H9 (cell line): ENCODE measurements around the gene SYT7. TPM values are rescaled to one million over a fixed set of nuclear protein-coding genes. Genes with fewer than 3 reads are reported as not detected.

Source experiments
- DNase-seq: peaks from one replicate; pipeline ENCODE4 v3.0.0-alpha.2; 2017
- H2AFZ ChIP-seq: one replicate; pipeline ENCODE4 v1.6.1; 2013; ENCODE audit warnings: mild to moderate bottlenecking, low read length, control low read depth, moderate library complexity
- H2AK5ac ChIP-seq: 2 replicates; pipeline ENCODE4 v1.6.1; 2013; ENCODE audit warnings: low read length, control low read depth, mixed read lengths; ENCODE audit not compliant: insufficient read length
- H2BK120ac ChIP-seq: one replicate; pipeline ENCODE4 v1.6.1; 2013; ENCODE audit warnings: low read depth, mild to moderate bottlenecking, low read length, control low read depth, inconsistent platforms; ENCODE audit not compliant: poor library complexity, severe bottlenecking
- H2BK12ac ChIP-seq: 2 replicates; pipeline ENCODE4 v1.6.1; 2013; ENCODE audit warnings: low read length, control low read depth, mixed read lengths, low read depth; ENCODE audit not compliant: insufficient read length
- H2BK15ac ChIP-seq: 2 replicates; pipeline ENCODE4 v1.6.1; 2013; ENCODE audit warnings: low read depth, low read length, control low read depth
- H2BK20ac ChIP-seq: one replicate; pipeline ENCODE4 v1.6.1; 2013; ENCODE audit warnings: low read depth, mild to moderate bottlenecking, low read length, control low read depth, inconsistent platforms; ENCODE audit not compliant: poor library complexity, severe bottlenecking
- H2BK5ac ChIP-seq: 2 replicates; pipeline ENCODE4 v1.6.1; 2013; ENCODE audit warnings: low read length, control low read depth, mixed read lengths; ENCODE audit not compliant: insufficient read length
- H3K14ac ChIP-seq: 2 replicates; pipeline ENCODE4 v1.6.1; 2013; ENCODE audit warnings: low read length, control low read depth; ENCODE audit not compliant: insufficient read depth
- H3K18ac ChIP-seq: 2 replicates; pipeline ENCODE4 v1.6.1; 2013; ENCODE audit warnings: low read depth, mild to moderate bottlenecking, mixed read lengths, low read length, control low read depth; ENCODE audit not compliant: insufficient read length
- H3K23ac ChIP-seq: 2 replicates; pipeline ENCODE4 v1.6.1; 2013; ENCODE audit warnings: low read length, control low read depth, mixed read lengths, low read depth; ENCODE audit not compliant: insufficient read length
- H3K23me2 ChIP-seq: 2 replicates; pipeline ENCODE4 v1.6.1; 2013; ENCODE audit warnings: low read depth, mild to moderate bottlenecking, mixed read lengths, low read length, control low read depth; ENCODE audit not compliant: insufficient read length, poor library complexity, severe bottlenecking
- H3K27ac ChIP-seq: 2 replicates; pipeline ENCODE4 v1.5.1; 2013; ENCODE audit warnings: low read length, control low read depth, mixed read lengths, low read depth; ENCODE audit not compliant: insufficient read length
- H3K27me3 ChIP-seq: 2 replicates; pipeline ENCODE4 v1.6.1; 2013; ENCODE audit warnings: low read length, control low read depth, inconsistent platforms; ENCODE audit not compliant: insufficient read depth
- H3K4ac ChIP-seq: 2 replicates; pipeline ENCODE4 v1.6.1; 2013; ENCODE audit warnings: low read depth, mild to moderate bottlenecking, control low read depth, inconsistent platforms, low read length, moderate library complexity
- H3K4me1 ChIP-seq: 2 replicates; pipeline ENCODE4 v1.6.1; 2013; ENCODE audit warnings: low read length, control low read depth, inconsistent platforms; ENCODE audit not compliant: insufficient read depth
- H3K4me2 ChIP-seq: 2 replicates; pipeline ENCODE4 v1.6.1; 2013; ENCODE audit warnings: low read length, control low read depth, mixed read lengths; ENCODE audit not compliant: insufficient read length, insufficient read depth
- H3K56ac ChIP-seq: 2 replicates; pipeline ENCODE4 v1.6.1; 2013; ENCODE audit warnings: low read depth, mild to moderate bottlenecking, mixed read lengths, low read length, control low read depth; ENCODE audit not compliant: insufficient read length
- H3K79me1 ChIP-seq: 2 replicates; pipeline ENCODE4 v1.6.1; 2013; ENCODE audit warnings: low read depth, mild to moderate bottlenecking, moderate library complexity, low read length, control low read depth, inconsistent platforms; ENCODE audit not compliant: insufficient read depth, poor library complexity, severe bottlenecking
- H3K79me2 ChIP-seq: 2 replicates; pipeline ENCODE4 v1.6.1; 2013; ENCODE audit warnings: low read length, control low read depth, inconsistent platforms; ENCODE audit not compliant: insufficient read depth
- H3K9ac ChIP-seq: 2 replicates; pipeline ENCODE4 v1.6.1; 2013; ENCODE audit warnings: low read length, control low read depth, mixed read lengths; ENCODE audit not compliant: insufficient read length; ENCODE audit errors: extremely low read depth
- H3K9me3 ChIP-seq: one replicate; pipeline ENCODE4 v1.6.1; 2013; ENCODE audit warnings: low read depth, low read length, inconsistent platforms; ENCODE audit not compliant: control insufficient read depth
- H3T11ph ChIP-seq: one replicate; pipeline ENCODE4 v1.6.1; 2013; ENCODE audit warnings: mild to moderate bottlenecking, low read length, control low read depth, inconsistent platforms
- H4K20me1 ChIP-seq: one replicate; pipeline ENCODE4 v1.6.1; 2013; ENCODE audit not compliant: control insufficient read depth, insufficient read length, insufficient read depth
- H4K5ac ChIP-seq: 2 replicates; pipeline ENCODE4 v1.6.1; 2013; ENCODE audit warnings: low read depth, mild to moderate bottlenecking, mixed read lengths, low read length, control low read depth; ENCODE audit not compliant: insufficient read length
- H4K8ac ChIP-seq: replicated peaks from 2 replicates; pipeline ENCODE4 v1.6.1; 2013; ENCODE audit warnings: low read length, control low read depth, mixed read lengths, low read depth; ENCODE audit not compliant: insufficient read length
- H4K91ac ChIP-seq: 2 replicates; pipeline ENCODE4 v1.6.1; 2013; ENCODE audit warnings: low read depth, mild to moderate bottlenecking, moderate library complexity, mixed read lengths, low read length, control low read depth; ENCODE audit not compliant: insufficient read length
- H3K27ac Mint-ChIP-seq, 3 experiments: 2 replicates in 2 of 3; 3 replicates in 1 of 3; pipeline ENCODE4 v1.8.0; 2020 to 2021; ENCODE audit warnings: mixed read lengths in 3 of 3, mild to moderate bottlenecking in 1 of 3, moderate library complexity in 1 of 3
- H3K27me3 Mint-ChIP-seq: 2 replicates; pipeline ENCODE4 v1.8.0; 2021; ENCODE audit warnings: low read depth, mild to moderate bottlenecking, moderate library complexity, mixed read lengths
- H3K36me3 Mint-ChIP-seq, 3 experiments: 2 replicates in 2 of 3; 3 replicates in 1 of 3; pipeline ENCODE4 v1.8.0; 2020 to 2021; ENCODE audit warnings: low read depth in 3 of 3, mixed read lengths in 3 of 3; ENCODE audit not compliant: insufficient read depth in 1 of 3
- H3K4me1 Mint-ChIP-seq, 2 experiments: 2 replicates each; pipeline ENCODE4 v1.8.0; 2020; ENCODE audit warnings: mixed read lengths in 2 of 2
- H3K4me3 Mint-ChIP-seq, 2 experiments: 2 replicates in 1 of 2; 3 replicates in 1 of 2; pipeline ENCODE4 v1.8.0; 2020 to 2021; ENCODE audit warnings: mild to moderate bottlenecking in 2 of 2, mixed read lengths in 2 of 2, moderate library complexity in 1 of 2
- H3K9me3 Mint-ChIP-seq, 2 experiments: 2 replicates in 1 of 2; 3 replicates in 1 of 2; pipeline ENCODE4 v1.8.0; 2020; ENCODE audit warnings: mild to moderate bottlenecking in 2 of 2, mixed read lengths in 2 of 2, moderate library complexity in 1 of 2
- WGBS: extraction: QIAGEN DNeasy Blood & Tissue Kit; methylation state at CpG from one replicate; pipeline ENCODE4 v1.1.7; 2013; ENCODE audit warnings: missing lambda C conversion rate, low lambda C conversion rate, mixed read lengths; ENCODE audit not compliant: insufficient read length; ENCODE audit errors: extremely low coverage; 5-methylcytosine and 5-hydroxymethylcytosine counted together
- total RNA-seq: library from RNA; stranded (reverse); gene quantifications from 2 replicates; pipeline ENCODE4 v1.2.1, GENCODE V29; 2021
- TF ChIP-seq, protein P1 (sequence below): fragments of 200-600 bp; sonication (generic); conservative IDR thresholded peaks from 3 replicates; pipeline ENCODE4 v1.8.0; 2021; ENCODE audit warnings: antibody characterized with exemption, mild to moderate bottlenecking

The SYT7 gene
- total RNA-seq, 1 experiment from 2014 or later, result 8.8 TPM

DNA sequence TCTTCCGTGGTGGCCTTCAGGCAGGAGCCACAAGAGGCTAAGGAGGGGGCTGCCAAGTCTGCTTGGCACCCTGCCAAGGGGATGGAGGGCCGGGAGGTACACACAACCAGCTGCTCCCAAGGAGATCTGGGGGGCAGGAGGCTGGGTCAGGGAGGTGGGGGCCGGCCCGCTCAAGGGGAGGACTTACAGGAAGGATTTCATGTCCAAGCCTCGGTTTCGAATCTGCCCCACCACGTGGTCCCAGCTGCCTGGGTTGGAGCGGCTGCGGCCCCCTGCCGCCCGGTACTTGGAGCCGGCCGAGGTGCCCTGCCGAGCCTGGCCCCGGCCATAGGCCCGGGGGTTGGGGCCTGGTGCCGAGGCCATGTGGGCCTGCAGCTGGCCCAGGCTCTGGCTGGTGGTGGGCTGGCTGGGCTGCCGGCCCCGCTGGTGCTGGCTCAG is 38.8 kb downstream of the SYT7 start:
- peak; percentile 45 for DNase-seq
- no peak overlapping the region for H2AFZ ChIP-seq

More for the DNA sequence above, 38.8 kb downstream of the SYT7 start:
- no peaks in the 10 kb centered on the region for H3K27me3 ChIP-seq
- no peak overlapping the region for H2BK120ac ChIP-seq
- H3K56ac ChIP-seq, result no peak overlapping the region
- no peak overlapping the region for H4K8ac ChIP-seq
- WGBS, result no CpG with 5 or more reads among the region's 19 CpGs
- Mint-ChIP-seq H3K27me3 (no peaks in the 10 kb centered on the region; the same call in none of the 2 replicates), H3K9me3 (no peaks in the 10 kb centered on the region), H3K27ac (peak overlapping the region in 2 of 3 experiments; percentile 12 to 68; a peak in 2 of 7 replicates), H3K4me1 (peaks cover 40 to 58% of the 10 kb centered on the region in 2 experiments), H3K4me3 (no peak overlapping the region), H3K36me3 (peaks cover 4 to 5% (median 4%) of the 10 kb centered on the region in 3 experiments; a peak in 3 of 7 replicates)
- H2BK5ac ChIP-seq, result no peak overlapping the region
- H2BK20ac ChIP-seq, result no peak overlapping the region
- no peak overlapping the region for H3K18ac ChIP-seq
- peak overlapping the region; percentile 31; the same call in 1 of the 2 replicates for H3K14ac ChIP-seq
- H3K79me1 ChIP-seq, result no peaks in the 10 kb centered on the region
- no peak overlapping the region for H3K27ac ChIP-seq
- H3T11ph ChIP-seq, result no peak overlapping the region
- no peaks in the 10 kb centered on the region for H4K20me1 ChIP-seq
- H3K9ac ChIP-seq, result no peak overlapping the region
- H3K4ac ChIP-seq, result no peak overlapping the region
- H3K23ac ChIP-seq, result no peak overlapping the region
- TF ChIP-seq, protein P1, sequence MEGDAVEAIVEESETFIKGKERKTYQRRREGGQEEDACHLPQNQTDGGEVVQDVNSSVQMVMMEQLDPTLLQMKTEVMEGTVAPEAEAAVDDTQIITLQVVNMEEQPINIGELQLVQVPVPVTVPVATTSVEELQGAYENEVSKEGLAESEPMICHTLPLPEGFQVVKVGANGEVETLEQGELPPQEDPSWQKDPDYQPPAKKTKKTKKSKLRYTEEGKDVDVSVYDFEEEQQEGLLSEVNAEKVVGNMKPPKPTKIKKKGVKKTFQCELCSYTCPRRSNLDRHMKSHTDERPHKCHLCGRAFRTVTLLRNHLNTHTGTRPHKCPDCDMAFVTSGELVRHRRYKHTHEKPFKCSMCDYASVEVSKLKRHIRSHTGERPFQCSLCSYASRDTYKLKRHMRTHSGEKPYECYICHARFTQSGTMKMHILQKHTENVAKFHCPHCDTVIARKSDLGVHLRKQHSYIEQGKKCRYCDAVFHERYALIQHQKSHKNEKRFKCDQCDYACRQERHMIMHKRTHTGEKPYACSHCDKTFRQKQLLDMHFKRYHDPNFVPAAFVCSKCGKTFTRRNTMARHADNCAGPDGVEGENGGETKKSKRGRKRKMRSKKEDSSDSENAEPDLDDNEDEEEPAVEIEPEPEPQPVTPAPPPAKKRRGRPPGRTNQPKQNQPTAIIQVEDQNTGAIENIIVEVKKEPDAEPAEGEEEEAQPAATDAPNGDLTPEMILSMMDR, result no peak
- no peak overlapping the region for H3K4me2 ChIP-seq
- H3K9me3 ChIP-seq, result no peaks in the 10 kb centered on the region
- no peak overlapping the region for H4K5ac ChIP-seq
- no peak overlapping the region for H2BK12ac ChIP-seq
- H3K4me1 ChIP-seq, result peaks cover 9% of the 10 kb centered on the region
- no peak overlapping the region for H4K91ac ChIP-seq
- H3K79me2 ChIP-seq, result no peaks in the 10 kb centered on the region
- H3K23me2 ChIP-seq, result peaks cover 3% of the 10 kb centered on the region
- no peak overlapping the region for H2BK15ac ChIP-seq
- no peak overlapping the region for H2AK5ac ChIP-seq
